Activated effector memory CD4-positive, alpha-beta T cell treated with anti-CD3 and anti-CD28 coated beads, Interleukin-2, amount 50 U/mL, for 16 hours (primary cell): ENCODE data around the gene NFIC.

ENCODE experiments used
- DNase-seq: peaks from one replicate; pipeline ENCODE4 v3.0.0-alpha.2; 2020

The NFIC gene

GRCh38 chr19:3471954-3472655, 105.7 kb downstream of the NFIC start:
- peak; percentile 81 for DNase-seq

- no peak for DNase-seq
These were observed 107.6 kb downstream of the NFIC start for GRCh38 chr19:3474010-3474409.

GRCh38 chr19:3474614-3475013, 108.2 kb downstream of the NFIC start:
- no peak for DNase-seq

GRCh38 chr19:3475449-3475848, 109.1 kb downstream of the NFIC start:
- no peak for DNase-seq

- no peak for DNase-seq
These were observed 110.4 kb downstream of the NFIC start for GRCh38 chr19:3476830-3477229.

- no peak for DNase-seq
These were observed 111.1 kb downstream of the NFIC start for GRCh38 chr19:3477506-3477905.

GRCh38 chr19:3477951-3478350, 111.6 kb downstream of the NFIC start:
- no peak for DNase-seq

- no peak for DNase-seq
These were observed 112.2 kb downstream of the NFIC start for GRCh38 chr19:3478409-3479176.

GRCh38 chr19:3479177-3479833, 112.9 kb downstream of the NFIC start:
- peak; percentile 73 for DNase-seq

- DNase-seq = no peak
These were observed 113.4 kb downstream of the NFIC start for GRCh38 chr19:3479834-3480215.

GRCh38 chr19:3480383-3481091, 114.2 kb downstream of the NFIC start, which contains the start of gene SMIM24:
Gene SMIM24 (minus strand): TSS chr19:3480525. CDS start chr19:3480463, 62 bp downstream.
- no peak for DNase-seq

GRCh38 chr19:3481241-3482090, 115.1 kb downstream of the NFIC start:
- no peak for DNase-seq

- DNase-seq = no peak
These were observed 116.3 kb downstream of the NFIC start for GRCh38 chr19:3482507-3483225.

GRCh38 chr19:3483226-3483628, 116.8 kb downstream of the NFIC start, which contains the start of gene SMIM44:
Gene SMIM44 (minus strand): TSS chr19:3483441. CDS start chr19:3483403, 38 bp downstream.
- DNase-seq = no peak

- no peak for DNase-seq
These were observed 125.2 kb downstream of the NFIC start for GRCh38 chr19:3491396-3492119.

GRCh38 chr19:3492131-3492839, 125.9 kb downstream of the NFIC start:
- no peak for DNase-seq

GRCh38 chr19:3492919-3493318, 126.5 kb downstream of the NFIC start:
- no peak for DNase-seq

GRCh38 chr19:3493651-3494050, 127.3 kb downstream of the NFIC start:
- no peak for DNase-seq

GRCh38 chr19:3494051-3494450, 127.7 kb downstream of the NFIC start:
- DNase-seq = no peak

GRCh38 chr19:3494559-3494958, 128.2 kb downstream of the NFIC start:
- peak; percentile 82 for DNase-seq
